Cardiac muscle cell (in vitro differentiated cells and primary cell): Measurements from ENCODE around the gene TWIST2. TPM values are rescaled to one million over a fixed set of nuclear protein-coding genes. Genes with fewer than 3 reads are reported as not detected.

Source experiments
- DNase-seq, 2 donors: peaks; one replicate each; pipeline versions ENCODE4 v3.0.0 to v3.0.0-alpha.2; 2010 to 2017; ENCODE audit warnings: low read depth in 1 of 2, low spot score in 1 of 2
- H3K27ac ChIP-seq: fragments of 200-600 bp; sonication (generic); 2 replicates; pipeline ENCODE4 v1.5.1; 2016
- H3K27me3 ChIP-seq: fragments of 200-600 bp; sonication (generic); 2 replicates; pipeline ENCODE4 v1.6.0; 2016; ENCODE audit warnings: control low read depth
- H3K36me3 ChIP-seq: fragments of 200-600 bp; sonication (generic); 2 replicates; pipeline ENCODE4 v1.5.1; 2016; ENCODE audit warnings: control low read depth
- H3K4me1 ChIP-seq: fragments of 200-600 bp; sonication (generic); 2 replicates; pipeline ENCODE4 v1.8.1; 2017; ENCODE audit warnings: low read depth, mild to moderate bottlenecking, mixed run types
- H3K4me3 ChIP-seq: fragments of 200-600 bp; sonication (generic); 2 replicates; pipeline ENCODE4 v1.5.1; 2016; ENCODE audit warnings: mild to moderate bottlenecking
- H3K9me3 ChIP-seq: fragments of 200-600 bp; sonication (generic); 2 replicates; pipeline ENCODE4 v1.5.1; 2017; ENCODE audit warnings: low read depth, mild to moderate bottlenecking, control low read depth
- CTCF ChIP-seq: IDR thresholded peaks from 2 replicates; pipeline ENCODE4 v1.5.1; 2012; ENCODE audit warnings: low read depth, mild to moderate bottlenecking, low read length
- polyA plus RNA-seq: library from polyadenylated mRNA; unstranded; fragments of >200 nt; fragmentation: Nextera tagmentation; extraction: Ambion mirVana; gene quantifications from 2 replicates; pipeline ENCODE4 v1.2.1, GENCODE V29; 2016
- total RNA-seq: library from RNA; depleted of rRNA; stranded (reverse); fragments of >200 nt; gene quantifications from 2 replicates; pipeline ENCODE4 v1.2.3, GENCODE V29; 2016

Gene TWIST2
- total and polyA plus RNA-seq, 2 experiments from 2014 or later, result not detected

GRCh38 chr2:238838786-238839327, 9.0 kb upstream of the TWIST2 start:
- no peaks in the 10 kb centered on the region for H3K9me3 ChIP-seq
- no peak overlapping the region for H3K4me3 ChIP-seq
- no peak overlapping the region for H3K27ac ChIP-seq
- no peaks in the 10 kb centered on the region for H3K27me3 ChIP-seq
- H3K36me3 ChIP-seq, result no peaks in the 10 kb centered on the region
- no peak for DNase-seq
- no peak for TF ChIP-seq CTCF
- no peaks in the 10 kb centered on the region for H3K4me1 ChIP-seq

- Histone ChIP-seq H3K4me1 (no peaks in the 10 kb centered on the region), H3K9me3 (no peaks in the 10 kb centered on the region), H3K36me3 (no peaks in the 10 kb centered on the region), H3K27me3 (no peaks in the 10 kb centered on the region), H3K4me3 (no peak overlapping the region), H3K27ac (no peak overlapping the region)
- DNase-seq, result no peak
- peak; percentile 13 for TF ChIP-seq CTCF
Measured at GRCh38 chr2:238839428-238839827, 8.5 kb upstream of the TWIST2 start.

- Histone ChIP-seq H3K9me3 (no peaks in the 10 kb centered on the region), H3K27me3 (no peaks in the 10 kb centered on the region), H3K36me3 (no peaks in the 10 kb centered on the region), H3K4me1 (no peaks in the 10 kb centered on the region), H3K4me3 (no peak overlapping the region), H3K27ac (no peak overlapping the region)
- peak in 1 of 2 donors; percentile 51 for DNase-seq
- TF ChIP-seq CTCF, result no peak
Measured at GRCh38 chr2:238841542-238842164, 6.2 kb upstream of the TWIST2 start.

GRCh38 chr2:238843476-238843875, 4.4 kb upstream of the TWIST2 start:
- H3K4me1 ChIP-seq, result no peaks in the 10 kb centered on the region
- no peak overlapping the region for H3K4me3 ChIP-seq
- no peaks in the 10 kb centered on the region for H3K27me3 ChIP-seq
- no peaks in the 10 kb centered on the region for H3K9me3 ChIP-seq
- no peak overlapping the region for H3K27ac ChIP-seq
- H3K36me3 ChIP-seq, result no peaks in the 10 kb centered on the region
- no peak for DNase-seq
- TF ChIP-seq CTCF, result no peak

- Histone ChIP-seq H3K27me3 (no peaks in the 10 kb centered on the region), H3K27ac (no peak overlapping the region), H3K4me1 (no peaks in the 10 kb centered on the region), H3K9me3 (no peaks in the 10 kb centered on the region), H3K4me3 (no peak overlapping the region), H3K36me3 (no peaks in the 10 kb centered on the region)
- no peak for DNase-seq
- TF ChIP-seq CTCF, result no peak
Measured at GRCh38 chr2:238845583-238846377, 2.1 kb upstream of the TWIST2 start.
